Kidney (tissue), 14 donors: ENCODE data around the gene ITCH. TPM values are rescaled to one million over a fixed set of nuclear protein-coding genes. Genes with fewer than 3 reads are reported as not detected.

Experiments
- DNase-seq, 5 donors: peaks; one replicate each; pipeline ENCODE4 v3.0.0-alpha.2; 2013 to 2020
- FAIRE-seq: peaks from 2 replicates; lab custom pipeline; 2012; peaks lifted over from hg19 to GRCh38; lab: Jason Lieb, UNC
- H3K27ac ChIP-seq, 2 donors: one replicate each; pipeline ENCODE4 v1.7.0; 2013; ENCODE audit warnings: low read depth in 2 of 2, low read length in 2 of 2, inconsistent platforms in 1 of 2
- H3K27me3 ChIP-seq: one replicate; pipeline ENCODE4 v1.7.1; 2013; ENCODE audit warnings: low read length, inconsistent platforms; ENCODE audit not compliant: control insufficient read depth, insufficient read depth
- H3K36me3 ChIP-seq, 3 donors: one replicate each; pipeline versions ENCODE4 v1.7.0 to v1.7.1; 2013; ENCODE audit warnings: low read length in 3 of 3, control low read depth in 1 of 3, inconsistent platforms in 1 of 3; ENCODE audit not compliant: insufficient read depth in 3 of 3, control insufficient read depth in 2 of 3
- H3K4me1 ChIP-seq, 3 donors: one replicate each; pipeline versions ENCODE4 v1.7.0 to v1.7.1; 2013; ENCODE audit warnings: low read length in 3 of 3, inconsistent platforms in 1 of 3, low read depth in 1 of 3; ENCODE audit not compliant: control insufficient read depth in 2 of 3, insufficient read depth in 2 of 3
- H3K4me3 ChIP-seq, 3 donors: one replicate each; pipeline versions ENCODE4 v1.7.0 to v1.8.1; 2013; ENCODE audit warnings: low read length in 3 of 3, control low read depth in 1 of 3, inconsistent platforms in 1 of 3
- H3K9ac ChIP-seq, 3 donors: one replicate each; pipeline versions ENCODE4 v1.7.0 to v1.7.1; 2013; ENCODE audit warnings: low read length in 3 of 3, control low read depth in 1 of 3, inconsistent platforms in 1 of 3
- H3K9me3 ChIP-seq, 3 donors: one replicate each; pipeline versions ENCODE4 v1.7.0 to v1.7.1; 2013; ENCODE audit warnings: low read length in 3 of 3, control low read depth in 1 of 3, inconsistent platforms in 1 of 3; ENCODE audit not compliant: control insufficient read depth in 2 of 3, insufficient read depth in 1 of 3
- CTCF ChIP-seq: IDR thresholded peaks from 3 replicates; pipeline ENCODE4 v1.5.1; 2012; ENCODE audit warnings: mild to moderate bottlenecking, moderate library complexity, borderline replicate concordance; ENCODE audit not compliant: insufficient read depth; ENCODE audit errors: extremely low read depth
- intact Hi-C: fragments of 100-400 bp; cut with DNase I; formaldehyde crosslinking; loops from one replicate; pipeline ENCODE4 v1.11.1; 2022
- polyA plus RNA-seq: library from polyadenylated mRNA; stranded (reverse); fragments of 350-450 nt; fragmentation: Illumina TruSeq; extraction: RNeasy Lipid Tissue Mini Kit (QIAGEN cat#74804); gene quantifications from one replicate; pipeline ENCODE4 v1.2.3, GENCODE V29; 2014; ENCODE audit warnings: low read depth, low replicate concordance; ENCODE audit not compliant: insufficient read depth
- total RNA-seq: library from RNA; stranded (reverse); fragmentation: NEBNext Ultra II Directional; extraction: Animal tissue kit (Norgen Biotek cat#: 25700); gene quantifications from one replicate; pipeline ENCODE4 v1.2.1, GENCODE V29; 2021
- donor health status: control.
- donor health status: control.
- donor health status: control.
- donor health status: control.
- donor health status: control.
- donor health status: DM: yes; HTN: yes; CAD: no.
- donor health status: Normal renal cell carcinoma (clear cell type).

The ITCH gene
- total and polyA plus RNA-seq, 2 donors from 2014 or later, result 10.1 to 63.1 TPM

- Histone ChIP-seq H3K27ac (peak overlapping the region in 1 of 2 donors; percentile 37), H3K27me3 (no peaks in the 10 kb centered on the region), H3K9me3 (no peaks in the 10 kb centered on the region), H3K4me1 (peaks cover 0 to 28% (median 22%) of the 10 kb centered on the region in 3 donors), H3K9ac (peak overlapping the region in 1 of 3 donors; percentile 16), H3K36me3 (peaks cover 2 to 15% (median 9%) of the 10 kb centered on the region in 3 donors), H3K4me3 (no peak overlapping the region)
- intact Hi-C loops, result no loop called here
- TF ChIP-seq CTCF, result peak; percentile 44
- DNase-seq, result peak in 4 of 5 donors; percentile 44 to 64 (median 61)
- no peak for FAIRE-seq
These were observed 160.1 kb downstream of the ITCH start for GRCh38 chr20:34522969-34523871.

GRCh38 chr20:34524426-34524825, 161.4 kb downstream of the ITCH start:
- no peak overlapping the region for H3K27ac ChIP-seq
- H3K9me3 ChIP-seq, result no peaks in the 10 kb centered on the region
- no peak for FAIRE-seq
- no peaks in the 10 kb centered on the region for H3K27me3 ChIP-seq
- TF ChIP-seq CTCF, result no peak
- peaks cover 2 to 24% (median 12%) of the 10 kb centered on the region in 3 donors for H3K36me3 ChIP-seq
- H3K9ac ChIP-seq, result no peak overlapping the region
- no peak overlapping the region for H3K4me3 ChIP-seq
- peaks cover 0 to 32% (median 28%) of the 10 kb centered on the region in 3 donors for H3K4me1 ChIP-seq
- DNase-seq, result no peak
- intact Hi-C loops, result no loop called here

- FAIRE-seq, result no peak
These were observed 162.3 kb downstream of the ITCH start for GRCh38 chr20:34525342-34525708.

More at GRCh38 chr20:34525342-34525708, 162.3 kb downstream of the ITCH start:
- DNase-seq, result peak in 1 of 5 donors; percentile 16
- Histone ChIP-seq H3K27ac (peak overlapping the region; percentile 5 to 71), H3K36me3 (peaks cover 2 to 32% (median 15%) of the 10 kb centered on the region in 3 donors), H3K9ac (peak overlapping the region in 1 of 3 donors; percentile 44), H3K4me3 (no peak overlapping the region), H3K9me3 (no peaks in the 10 kb centered on the region), H3K4me1 (peaks cover 0 to 32% (median 28%) of the 10 kb centered on the region in 3 donors), H3K27me3 (no peaks in the 10 kb centered on the region)
- intact Hi-C loops, result no loop called here
- no peak for TF ChIP-seq CTCF
